ENCODE results near the gene PBX3. TPM values are rescaled to one million over a fixed set of nuclear protein-coding genes. Genes with fewer than 3 reads are reported as not detected.

PBX3 gene
- polyA plus RNA-seq, 1 donor = 20.3 TPM

DNA sequence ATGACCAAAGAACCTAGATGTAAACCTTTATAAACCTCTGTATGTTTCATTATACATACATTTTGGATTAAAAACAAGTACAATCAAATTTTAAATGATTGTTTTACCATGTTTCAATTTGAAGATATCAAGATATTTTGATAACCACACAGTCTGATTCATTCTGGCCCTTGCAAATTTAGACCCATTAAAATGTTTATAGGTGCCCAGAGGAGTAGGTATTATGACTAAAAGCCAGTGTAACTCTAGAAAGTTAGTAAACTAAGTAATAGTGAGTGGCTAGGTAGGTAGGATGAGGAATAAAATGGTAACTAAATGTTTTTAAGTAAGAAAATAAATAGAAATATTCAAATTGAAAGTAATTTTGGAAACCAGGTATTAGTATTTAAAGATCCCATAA is 165.5 kb downstream of the PBX3 start:
- Histone ChIP-seq H3K36me3 (ENCODE audit: control insufficient read depth, insufficient read depth, low read length) (no peaks in the 10 kb centered on the region), H3K4me3 (ENCODE audit: low read length) (no peak overlapping the region), H3K27ac (ENCODE audit: low read length) (no peak overlapping the region), H3K27me3 (ENCODE audit: control insufficient read depth, insufficient read depth, low read length) (no peaks in the 10 kb centered on the region), H3K9me3 (ENCODE audit: control insufficient read depth, low read depth, low read length) (no peaks in the 10 kb centered on the region), H3K4me1 (ENCODE audit: control insufficient read depth, insufficient read depth, low read length) (no peaks in the 10 kb centered on the region)
- DNase-seq = no peak

GRCh38 chr9:125913551-125913950 is 166.4 kb downstream of the PBX3 start:
- Histone ChIP-seq H3K27ac (ENCODE audit: low read length) (no peak overlapping the region), H3K27me3 (ENCODE audit: control insufficient read depth, insufficient read depth, low read length) (no peaks in the 10 kb centered on the region), H3K36me3 (ENCODE audit: control insufficient read depth, insufficient read depth, low read length) (no peaks in the 10 kb centered on the region), H3K4me1 (ENCODE audit: control insufficient read depth, insufficient read depth, low read length) (no peaks in the 10 kb centered on the region), H3K9me3 (ENCODE audit: control insufficient read depth, low read depth, low read length) (no peaks in the 10 kb centered on the region), H3K4me3 (ENCODE audit: low read length) (no peak overlapping the region)
- WGBS (ENCODE audit: insufficient coverage, low lambda C conversion rate) = 67% methylated on average over 1 of the region's 2 CpGs
- no peak for DNase-seq

DNA sequence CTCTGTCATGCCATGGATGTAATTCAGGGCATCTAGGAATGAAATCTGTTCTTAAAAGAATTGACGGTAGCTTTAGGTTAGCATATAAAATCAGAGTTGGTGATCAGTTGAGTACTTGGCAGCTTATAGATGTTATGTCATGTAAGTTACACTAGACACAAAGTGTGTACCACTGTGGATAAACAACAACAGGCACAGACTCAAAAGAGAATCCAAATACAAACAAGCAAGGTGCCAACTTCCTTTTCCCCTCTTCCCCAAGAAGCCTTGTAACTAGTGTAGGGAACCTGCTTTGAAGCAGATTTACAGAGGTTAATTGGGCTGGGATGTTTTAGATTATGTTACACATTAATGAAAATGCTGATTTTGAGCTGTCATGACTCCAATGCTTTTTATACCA is 167.2 kb downstream of the PBX3 start:
- H3K4me3 ChIP-seq (ENCODE audit: low read length) = no peak overlapping the region
- no CpG with 5 or more reads among the region's 1 CpG for WGBS (ENCODE audit: insufficient coverage, low lambda C conversion rate)
- H3K9me3 ChIP-seq (ENCODE audit: control insufficient read depth, low read depth, low read length) = no peaks in the 10 kb centered on the region
- no peak for DNase-seq
- H3K36me3 ChIP-seq (ENCODE audit: control insufficient read depth, insufficient read depth, low read length) = no peaks in the 10 kb centered on the region
- H3K4me1 ChIP-seq (ENCODE audit: control insufficient read depth, insufficient read depth, low read length) = no peaks in the 10 kb centered on the region
- no peaks in the 10 kb centered on the region for H3K27me3 ChIP-seq (ENCODE audit: control insufficient read depth, insufficient read depth, low read length)
- no peak overlapping the region for H3K27ac ChIP-seq (ENCODE audit: low read length)

GRCh38 chr9:125915606-125916005 is 168.4 kb downstream of the PBX3 start:
- WGBS (ENCODE audit: insufficient coverage, low lambda C conversion rate) = no CpG with 5 or more reads among the region's 8 CpGs
- no peaks in the 10 kb centered on the region for H3K4me1 ChIP-seq (ENCODE audit: control insufficient read depth, insufficient read depth, low read length)
- no peak overlapping the region for H3K4me3 ChIP-seq (ENCODE audit: low read length)
- H3K9me3 ChIP-seq (ENCODE audit: control insufficient read depth, low read depth, low read length) = no peaks in the 10 kb centered on the region
- no peaks in the 10 kb centered on the region for H3K36me3 ChIP-seq (ENCODE audit: control insufficient read depth, insufficient read depth, low read length)
- H3K27ac ChIP-seq (ENCODE audit: low read length) = no peak overlapping the region
- no peak for DNase-seq
- no peaks in the 10 kb centered on the region for H3K27me3 ChIP-seq (ENCODE audit: control insufficient read depth, insufficient read depth, low read length)

DNA sequence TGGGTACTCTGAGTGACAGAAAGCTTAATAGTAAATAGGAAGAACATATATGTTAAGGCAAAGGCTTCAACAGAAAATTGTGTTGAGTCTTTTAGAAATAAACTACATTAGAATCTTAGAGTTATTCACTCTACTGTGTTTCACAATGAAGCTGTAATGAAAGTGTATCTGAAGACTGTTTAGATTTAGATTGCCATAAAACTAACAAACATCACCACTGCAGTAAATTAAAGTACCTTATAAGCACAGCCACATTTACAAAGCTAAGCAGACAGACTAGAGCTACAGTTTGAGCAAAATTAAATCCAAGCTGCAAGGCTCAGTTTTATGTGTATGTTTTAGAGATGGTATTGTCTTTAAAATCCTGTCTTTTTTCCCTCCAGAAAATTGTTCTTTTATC is 172.4 kb downstream of the PBX3 start:
- Histone ChIP-seq H3K4me1 (ENCODE audit: control insufficient read depth, insufficient read depth, low read length) (no peaks in the 10 kb centered on the region), H3K4me3 (ENCODE audit: low read length) (no peak overlapping the region), H3K27ac (ENCODE audit: low read length) (no peak overlapping the region), H3K27me3 (ENCODE audit: control insufficient read depth, insufficient read depth, low read length) (no peaks in the 10 kb centered on the region), H3K9me3 (ENCODE audit: control insufficient read depth, low read depth, low read length) (no peaks in the 10 kb centered on the region), H3K36me3 (ENCODE audit: control insufficient read depth, insufficient read depth, low read length) (no peaks in the 10 kb centered on the region)
- no peak for DNase-seq

DNA sequence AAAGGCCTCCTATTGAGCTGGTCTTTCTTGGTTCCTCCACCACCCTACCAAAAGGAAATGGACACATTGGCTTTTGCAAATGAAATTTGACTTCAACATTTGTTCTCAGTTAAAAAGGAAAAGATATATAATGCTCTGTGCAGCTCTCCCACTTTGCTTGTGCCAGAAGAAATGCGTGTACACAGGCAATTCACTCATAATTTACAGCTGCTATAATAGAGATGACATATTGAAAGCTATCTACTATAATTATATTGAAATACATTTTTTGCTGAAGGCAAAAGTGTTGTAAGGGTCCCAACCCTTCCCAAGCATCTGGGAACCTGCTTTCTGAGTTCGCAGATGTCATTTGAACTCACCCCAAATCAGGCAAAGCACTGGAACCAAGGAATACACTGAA is 173.2 kb downstream of the PBX3 start:
- no CpG with 5 or more reads among the region's 2 CpGs for WGBS (ENCODE audit: insufficient coverage, low lambda C conversion rate)

DNA sequence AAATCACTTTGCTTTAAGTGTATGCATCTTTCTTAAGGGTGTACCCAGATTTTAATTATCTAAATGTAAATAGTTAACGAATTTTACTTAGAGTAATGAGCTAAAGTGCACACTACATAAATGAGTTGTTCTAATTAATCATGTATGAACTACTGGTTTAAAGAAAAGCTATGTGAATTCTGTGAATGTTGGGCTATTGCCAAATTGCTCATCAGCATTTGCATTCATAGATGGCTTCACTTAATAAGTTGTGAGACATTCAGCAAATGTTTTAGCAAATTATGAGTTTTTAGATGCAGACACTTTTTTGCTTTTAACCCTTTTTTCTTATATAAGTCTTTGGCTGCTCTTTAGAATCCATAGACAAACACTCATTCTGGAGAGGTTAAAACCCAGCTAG is 175.7 kb downstream of the PBX3 start:
- Histone ChIP-seq H3K36me3 (ENCODE audit: control insufficient read depth, insufficient read depth, low read length) (no peaks in the 10 kb centered on the region), H3K27me3 (ENCODE audit: control insufficient read depth, insufficient read depth, low read length) (no peaks in the 10 kb centered on the region), H3K4me3 (ENCODE audit: low read length) (no peak overlapping the region), H3K27ac (ENCODE audit: low read length) (no peak overlapping the region), H3K4me1 (ENCODE audit: control insufficient read depth, insufficient read depth, low read length) (no peaks in the 10 kb centered on the region), H3K9me3 (ENCODE audit: control insufficient read depth, low read depth, low read length) (no peaks in the 10 kb centered on the region)
- DNase-seq = no peak
- 71% methylated on average over 1 of the region's 1 CpG for WGBS (ENCODE audit: insufficient coverage, low lambda C conversion rate)

More for the DNA sequence above, 173.2 kb downstream of the PBX3 start:
- no peaks in the 10 kb centered on the region for H3K9me3 ChIP-seq (ENCODE audit: control insufficient read depth, low read depth, low read length)
- no peaks in the 10 kb centered on the region for H3K4me1 ChIP-seq (ENCODE audit: control insufficient read depth, insufficient read depth, low read length)
- no peaks in the 10 kb centered on the region for H3K27me3 ChIP-seq (ENCODE audit: control insufficient read depth, insufficient read depth, low read length)
- no peaks in the 10 kb centered on the region for H3K36me3 ChIP-seq (ENCODE audit: control insufficient read depth, insufficient read depth, low read length)
- no peak for DNase-seq
- H3K4me3 ChIP-seq (ENCODE audit: low read length) = no peak overlapping the region
- H3K27ac ChIP-seq (ENCODE audit: low read length) = no peak overlapping the region

DNA sequence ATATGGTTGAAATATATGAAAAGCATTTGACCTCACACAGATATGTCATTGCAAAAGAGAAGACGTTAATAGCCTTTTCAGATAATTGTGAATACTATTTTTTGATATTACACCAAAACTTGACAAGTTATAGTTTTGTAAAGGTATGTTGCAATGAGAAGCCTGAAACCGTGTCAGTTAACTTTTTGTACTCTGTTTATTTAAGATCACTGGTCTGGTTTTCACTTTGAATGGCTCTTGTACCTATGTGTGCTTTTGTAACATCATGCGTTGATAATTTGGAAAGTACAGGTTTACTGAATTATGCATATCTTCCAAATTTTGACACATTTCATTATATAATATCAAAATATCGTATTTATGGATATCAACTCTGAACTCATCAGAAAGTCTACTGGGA is 177.2 kb downstream of the PBX3 start:
- WGBS (ENCODE audit: insufficient coverage, low lambda C conversion rate) = 87% methylated on average over 3 of the region's 4 CpGs

GRCh38 chr9:125926936-125927335 is 179.8 kb downstream of the PBX3 start:
- Histone ChIP-seq H3K36me3 (ENCODE audit: control insufficient read depth, insufficient read depth, low read length) (no peaks in the 10 kb centered on the region), H3K4me1 (ENCODE audit: control insufficient read depth, insufficient read depth, low read length) (no peaks in the 10 kb centered on the region), H3K27ac (ENCODE audit: low read length) (no peak overlapping the region), H3K27me3 (ENCODE audit: control insufficient read depth, insufficient read depth, low read length) (no peaks in the 10 kb centered on the region), H3K9me3 (ENCODE audit: control insufficient read depth, low read depth, low read length) (no peaks in the 10 kb centered on the region), H3K4me3 (ENCODE audit: low read length) (no peak overlapping the region)
- no CpG with 5 or more reads among the region's 1 CpG for WGBS (ENCODE audit: insufficient coverage, low lambda C conversion rate)
- no peak for DNase-seq

More for the DNA sequence above, 177.2 kb downstream of the PBX3 start:
- Histone ChIP-seq H3K4me3 (ENCODE audit: low read length) (no peak overlapping the region), H3K27ac (ENCODE audit: low read length) (no peak overlapping the region), H3K36me3 (ENCODE audit: control insufficient read depth, insufficient read depth, low read length) (no peaks in the 10 kb centered on the region), H3K4me1 (ENCODE audit: control insufficient read depth, insufficient read depth, low read length) (no peaks in the 10 kb centered on the region), H3K27me3 (ENCODE audit: control insufficient read depth, insufficient read depth, low read length) (no peaks in the 10 kb centered on the region), H3K9me3 (ENCODE audit: control insufficient read depth, low read depth, low read length) (no peaks in the 10 kb centered on the region)
- DNase-seq = no peak

DNA sequence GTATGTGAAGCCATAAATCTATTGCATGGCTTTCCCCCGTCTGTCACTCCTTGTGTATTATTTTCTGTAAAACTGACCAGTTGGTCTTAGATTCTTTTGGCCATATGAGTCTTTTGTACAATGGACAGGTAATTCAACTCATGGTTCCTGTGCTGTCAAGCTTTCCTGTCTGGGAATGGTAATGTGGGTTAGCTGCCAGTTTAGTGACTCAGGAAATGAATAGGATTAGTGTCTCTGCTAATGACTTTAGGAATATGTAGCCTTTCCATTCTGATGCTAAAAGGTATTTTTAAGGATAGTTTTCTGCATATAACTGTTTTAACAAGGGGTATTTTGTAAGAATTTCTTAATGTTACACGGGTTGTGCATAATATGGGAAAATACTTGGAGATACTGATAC is 182.7 kb downstream of the PBX3 start:
- Histone ChIP-seq H3K4me1 (ENCODE audit: control insufficient read depth, insufficient read depth, low read length) (no peaks in the 10 kb centered on the region), H3K36me3 (ENCODE audit: control insufficient read depth, insufficient read depth, low read length) (no peaks in the 10 kb centered on the region), H3K4me3 (ENCODE audit: low read length) (no peak overlapping the region), H3K27ac (ENCODE audit: low read length) (no peak overlapping the region), H3K27me3 (ENCODE audit: control insufficient read depth, insufficient read depth, low read length) (no peaks in the 10 kb centered on the region), H3K9me3 (ENCODE audit: control insufficient read depth, low read depth, low read length) (no peaks in the 10 kb centered on the region)
- no CpG with 5 or more reads among the region's 2 CpGs for WGBS (ENCODE audit: insufficient coverage, low lambda C conversion rate)
- no peak for DNase-seq

GRCh38 chr9:125931211-125931610 is 184.0 kb downstream of the PBX3 start:
- no peak for DNase-seq
- H3K27ac ChIP-seq (ENCODE audit: low read length) = no peak overlapping the region
- H3K4me3 ChIP-seq (ENCODE audit: low read length) = no peak overlapping the region
- H3K4me1 ChIP-seq (ENCODE audit: control insufficient read depth, insufficient read depth, low read length) = no peaks in the 10 kb centered on the region
- peaks cover 2% of the 10 kb centered on the region for H3K36me3 ChIP-seq (ENCODE audit: control insufficient read depth, insufficient read depth, low read length)
- H3K27me3 ChIP-seq (ENCODE audit: control insufficient read depth, insufficient read depth, low read length) = no peaks in the 10 kb centered on the region
- no CpG with 5 or more reads among the region's 4 CpGs for WGBS (ENCODE audit: insufficient coverage, low lambda C conversion rate)
- no peaks in the 10 kb centered on the region for H3K9me3 ChIP-seq (ENCODE audit: control insufficient read depth, low read depth, low read length)

Data from large intestine (tissue), 3 donors.